Lung (tissue), 12 donors: ENCODE results near the gene SLX9. TPM values are rescaled to one million over a fixed set of nuclear protein-coding genes. Genes with fewer than 3 reads are reported as not detected.
A peak's percentile ranks its signal among the peaks of the same experiment; 100 is the strongest.
"Not testable (repeated sequence)": the region's sequence is repeated elsewhere in the genome, so short reads cannot be mapped to it uniquely, and the experiment has no call there.

ENCODE experiments used
- ATAC-seq: fragments of 200-7000 bp; cut with Tn5 transposase; one replicate; pipeline ENCODE4 v1.9.1; 2020; ENCODE audit warnings: moderate number of reproducible peaks; ENCODE audit not compliant: insufficient read depth, low FRiP score
- DNase-seq, 3 donors: peaks; one replicate each; pipeline ENCODE4 v3.0.0-alpha.2; 2013 to 2017
- H3K27ac ChIP-seq, 2 donors: one replicate each; pipeline ENCODE4 v1.5.1; 2013; ENCODE audit warnings: mild to moderate bottlenecking in 2 of 2, moderate library complexity in 2 of 2, control low read depth in 1 of 2, inconsistent platforms in 1 of 2, low read depth in 1 of 2, low read length in 1 of 2
- H3K27me3 ChIP-seq, 3 donors: one replicate each; pipeline ENCODE4 v1.5.1; 2013; ENCODE audit warnings: low read length in 2 of 3; ENCODE audit not compliant: control insufficient read depth in 3 of 3, insufficient read depth in 3 of 3
- H3K36me3 ChIP-seq, 4 donors: one replicate each; pipeline ENCODE4 v1.5.1; 2013; ENCODE audit warnings: low read length in 4 of 4, mild to moderate bottlenecking in 1 of 4, moderate library complexity in 1 of 4; ENCODE audit not compliant: control insufficient read depth in 4 of 4, insufficient read depth in 4 of 4
- H3K4me1 ChIP-seq, 5 donors: one replicate each; pipeline ENCODE4 v1.5.1; 2013; ENCODE audit warnings: low read length in 5 of 5, mild to moderate bottlenecking in 2 of 5, moderate library complexity in 1 of 5; ENCODE audit not compliant: control insufficient read depth in 5 of 5, insufficient read depth in 5 of 5
- H3K4me3 ChIP-seq: one replicate; pipeline ENCODE4 v1.5.1; 2013; ENCODE audit warnings: mild to moderate bottlenecking, control low read depth, moderate library complexity
- H3K9ac ChIP-seq, 2 donors: one replicate each; pipeline ENCODE4 v1.5.1; 2013; ENCODE audit warnings: low read length in 2 of 2, control low read depth in 1 of 2; ENCODE audit not compliant: insufficient read depth in 1 of 2
- H3K9me3 ChIP-seq, 4 donors: one replicate each; pipeline ENCODE4 v1.5.1; 2013; ENCODE audit warnings: low read length in 3 of 4, mild to moderate bottlenecking in 1 of 4, moderate library complexity in 1 of 4; ENCODE audit not compliant: control insufficient read depth in 4 of 4, insufficient read depth in 3 of 4
- CTCF ChIP-seq: IDR thresholded peaks from 2 replicates; pipeline ENCODE4 v1.5.1; 2012; ENCODE audit warnings: mild to moderate bottlenecking; ENCODE audit errors: control extremely low read depth, extremely low read depth
- WGBS, 2 donors: extraction: QIAGEN DNeasy Blood & Tissue Kit; methylation state at CpG; one replicate each; pipeline ENCODE4 v1.1.7; 2013; 5-methylcytosine and 5-hydroxymethylcytosine counted together
- polyA plus RNA-seq, 2 donors: library from polyadenylated mRNA; stranded (reverse); fragments of 200-250 nt; gene quantifications; one replicate each; pipeline ENCODE4 v1.2.1, GENCODE V29; 2013
- total RNA-seq, 2 donors: library from RNA; depleted of rRNA in 1 of 2; stranded (reverse); fragments of >200 nt in 1 of 2; gene quantifications; one replicate each; pipeline ENCODE4 v1.2.1, GENCODE V29; 2014 to 2021
- donor health status: control.
- donor health status: control.
- donor health status: Bipolar disorder and iron deficiency.
- donor health status: healthy.
- donor health status: DM: yes; HTN: yes; CAD: no.

Gene SLX9
- total and polyA plus RNA-seq, 4 donors, result 10.3 to 36.9 (median 27.0) TPM

DNA sequence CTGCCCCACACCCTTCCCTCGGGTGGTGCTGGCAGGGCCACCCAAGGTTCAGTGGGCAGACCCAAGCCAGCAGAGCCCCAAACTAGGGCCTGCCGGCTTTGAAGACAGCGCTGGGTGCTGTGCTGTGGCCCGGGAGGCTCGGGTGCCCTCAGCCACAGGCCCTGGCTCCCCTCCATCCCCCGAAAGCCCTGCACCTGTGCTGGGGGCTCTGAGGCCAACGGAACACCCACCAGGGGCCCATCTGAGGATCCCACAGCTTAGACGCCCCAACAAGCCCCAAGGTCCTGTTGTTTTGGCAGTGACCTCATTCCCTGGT, 27.7 kb upstream of the SLX9 start:
- H3K4me1 ChIP-seq, result peaks cover 0 to 22% (median 6%) of the 10 kb centered on the region in 5 donors
- H3K9me3 ChIP-seq, result no peaks in the 10 kb centered on the region
- DNase-seq (no peak), ATAC-seq (no peak)
- H3K27ac ChIP-seq, result peak overlapping the region in 1 of 2 donors; percentile 35
- H3K9ac ChIP-seq, result no peak overlapping the region
- no peak for TF ChIP-seq CTCF
- H3K4me3 ChIP-seq, result no peak overlapping the region
- H3K27me3 ChIP-seq, result peaks cover 0 to 11% (median 0%) of the 10 kb centered on the region in 3 donors
- H3K36me3 ChIP-seq, result no peaks in the 10 kb centered on the region
- 26 to 64% methylated on average over 8 of the region's 8 CpGs for WGBS, 2 donors

DNA sequence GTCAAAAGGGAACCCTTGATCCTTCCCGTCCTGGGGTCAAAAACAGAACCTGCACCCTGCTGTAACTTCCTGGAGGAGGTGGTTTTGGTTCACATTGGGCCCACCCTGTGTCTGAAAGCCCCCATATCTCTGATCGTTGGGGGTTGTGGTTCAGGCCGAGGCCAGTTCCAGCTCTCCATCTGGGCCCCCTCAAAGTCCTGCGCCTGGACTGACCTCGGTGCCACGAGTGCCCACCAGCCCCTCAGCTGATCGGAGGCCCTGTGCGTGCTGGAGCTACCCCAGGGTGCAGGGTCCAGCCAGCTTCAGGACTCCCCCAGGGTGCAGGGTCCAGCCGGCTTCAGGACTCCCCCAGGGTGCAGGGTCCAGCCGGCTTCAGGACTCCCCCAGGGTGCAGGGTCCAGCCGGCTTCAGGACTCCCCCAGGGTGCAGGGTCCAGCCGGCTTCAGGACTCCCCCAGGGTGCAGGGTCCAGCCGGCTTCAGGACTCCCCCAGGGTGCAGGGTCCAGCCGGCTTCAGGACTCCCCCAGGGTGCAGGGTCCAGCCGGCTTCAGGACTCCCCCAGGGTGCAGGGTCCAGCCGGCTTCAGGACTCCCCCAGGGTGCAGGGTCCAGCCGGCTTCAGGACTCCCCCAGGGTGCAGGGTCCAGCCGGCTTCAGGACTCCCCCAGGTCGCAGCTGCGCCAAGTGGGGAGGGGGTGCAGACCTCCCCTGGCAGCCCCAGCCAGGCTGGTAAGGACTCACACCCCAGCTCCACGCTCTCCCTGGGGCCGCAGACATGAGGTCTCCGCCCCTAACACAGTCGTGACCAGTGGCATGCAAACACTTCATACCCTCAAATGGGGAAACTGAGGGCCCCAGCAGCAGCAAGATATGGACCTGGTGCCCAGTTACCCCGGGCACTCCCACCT, 27.1 kb upstream of the SLX9 start:
- ATAC-seq, H3K36me3 ChIP-seq, H3K4me3 ChIP-seq, H3K9ac ChIP-seq, H3K27me3 ChIP-seq, H3K9me3 ChIP-seq, DNase-seq: not testable (repeated sequence)
- Histone ChIP-seq H3K27ac (peak overlapping the region in 1 of 2 donors; percentile 15), H3K4me1 (peaks cover 0 to 16% (median 3%) of the 10 kb centered on the region in 5 donors)
- 62 to 73% methylated on average over 17 to 19 of the region's 25 CpGs for WGBS, 2 donors

DNA sequence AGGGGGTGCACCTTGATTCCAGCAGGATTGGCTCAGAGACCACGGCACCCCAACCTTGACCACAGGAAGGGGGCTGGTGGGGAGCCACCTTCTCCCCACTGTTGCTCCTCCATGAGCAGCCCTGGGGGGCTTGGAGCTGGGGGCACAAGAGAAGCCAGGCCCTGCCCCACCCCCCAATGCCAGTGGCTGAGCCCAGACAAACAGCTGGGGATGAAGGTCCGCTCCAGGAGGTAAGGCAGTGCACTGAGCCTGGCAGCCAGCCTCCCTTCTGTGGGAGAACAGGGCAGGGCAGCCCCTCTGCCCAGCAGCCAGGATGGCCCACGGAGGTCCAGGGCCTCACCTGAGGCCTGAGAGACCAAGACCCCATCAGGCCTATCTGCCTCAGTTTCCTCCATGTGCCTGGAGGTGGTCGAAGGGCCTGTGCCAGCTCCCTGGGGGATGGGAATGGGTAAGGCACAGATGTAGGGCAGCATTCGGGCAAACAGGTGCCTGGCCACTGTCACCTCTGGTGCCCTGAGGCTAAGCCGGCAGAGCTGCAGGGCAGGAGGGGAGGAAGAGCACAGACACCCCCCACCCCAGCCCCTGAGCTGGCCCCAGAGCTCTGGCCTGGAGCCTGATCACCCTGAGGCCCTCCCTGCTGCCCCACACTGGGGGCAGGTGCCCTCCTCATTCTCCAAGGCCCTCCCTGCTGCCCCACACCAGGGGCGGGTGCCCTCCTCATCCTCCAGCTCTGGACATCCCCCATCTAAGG, 26.2 kb upstream of the SLX9 start:
- 62 to 69% methylated on average over 6 to 7 of the region's 7 CpGs for WGBS, 2 donors
- TF ChIP-seq CTCF, result no peak
- peaks cover 0 to 8% (median 3%) of the 10 kb centered on the region in 3 donors for H3K27me3 ChIP-seq
- no peak overlapping the region for H3K9ac ChIP-seq
- H3K4me1 ChIP-seq, result peaks cover 0 to 18% (median 0%) of the 10 kb centered on the region in 5 donors
- ATAC-seq (no peak), DNase-seq (no peak)
- no peaks in the 10 kb centered on the region for H3K36me3 ChIP-seq
- H3K9me3 ChIP-seq, result peaks cover 0 to 2% (median 0%) of the 10 kb centered on the region in 4 donors
- H3K4me3 ChIP-seq, result no peak overlapping the region
- H3K27ac ChIP-seq, result peak overlapping the region in 1 of 2 donors; percentile 15
